H9 (cell line): Measurements from ENCODE around the gene FPGS. TPM values are rescaled to one million over a fixed set of nuclear protein-coding genes. Genes with fewer than 3 reads are reported as not detected.
A peak's percentile ranks its signal among the peaks of the same experiment; 100 is the strongest.

Experiments used
- DNase-seq: peaks from one replicate; pipeline ENCODE4 v3.0.0-alpha.2; 2017
- H2AFZ ChIP-seq: one replicate; pipeline ENCODE4 v1.6.1; 2013; ENCODE audit warnings: mild to moderate bottlenecking, low read length, control low read depth, moderate library complexity
- H2AK5ac ChIP-seq: 2 replicates; pipeline ENCODE4 v1.6.1; 2013; ENCODE audit warnings: low read length, control low read depth, mixed read lengths; ENCODE audit not compliant: insufficient read length
- H2BK120ac ChIP-seq: one replicate; pipeline ENCODE4 v1.6.1; 2013; ENCODE audit warnings: low read depth, mild to moderate bottlenecking, low read length, control low read depth, inconsistent platforms; ENCODE audit not compliant: poor library complexity, severe bottlenecking
- H2BK12ac ChIP-seq: 2 replicates; pipeline ENCODE4 v1.6.1; 2013; ENCODE audit warnings: low read length, control low read depth, mixed read lengths, low read depth; ENCODE audit not compliant: insufficient read length
- H2BK15ac ChIP-seq: 2 replicates; pipeline ENCODE4 v1.6.1; 2013; ENCODE audit warnings: low read depth, low read length, control low read depth
- H2BK20ac ChIP-seq: one replicate; pipeline ENCODE4 v1.6.1; 2013; ENCODE audit warnings: low read depth, mild to moderate bottlenecking, low read length, control low read depth, inconsistent platforms; ENCODE audit not compliant: poor library complexity, severe bottlenecking
- H2BK5ac ChIP-seq: 2 replicates; pipeline ENCODE4 v1.6.1; 2013; ENCODE audit warnings: low read length, control low read depth, mixed read lengths; ENCODE audit not compliant: insufficient read length
- H3K14ac ChIP-seq: 2 replicates; pipeline ENCODE4 v1.6.1; 2013; ENCODE audit warnings: low read length, control low read depth; ENCODE audit not compliant: insufficient read depth
- H3K18ac ChIP-seq: 2 replicates; pipeline ENCODE4 v1.6.1; 2013; ENCODE audit warnings: low read depth, mild to moderate bottlenecking, mixed read lengths, low read length, control low read depth; ENCODE audit not compliant: insufficient read length
- H3K23ac ChIP-seq: 2 replicates; pipeline ENCODE4 v1.6.1; 2013; ENCODE audit warnings: low read length, control low read depth, mixed read lengths, low read depth; ENCODE audit not compliant: insufficient read length
- H3K23me2 ChIP-seq: 2 replicates; pipeline ENCODE4 v1.6.1; 2013; ENCODE audit warnings: low read depth, mild to moderate bottlenecking, mixed read lengths, low read length, control low read depth; ENCODE audit not compliant: insufficient read length, poor library complexity, severe bottlenecking
- H3K27ac ChIP-seq: 2 replicates; pipeline ENCODE4 v1.5.1; 2013; ENCODE audit warnings: low read length, control low read depth, mixed read lengths, low read depth; ENCODE audit not compliant: insufficient read length
- H3K27me3 ChIP-seq: 2 replicates; pipeline ENCODE4 v1.6.1; 2013; ENCODE audit warnings: low read length, control low read depth, inconsistent platforms; ENCODE audit not compliant: insufficient read depth
- H3K4ac ChIP-seq: 2 replicates; pipeline ENCODE4 v1.6.1; 2013; ENCODE audit warnings: low read depth, mild to moderate bottlenecking, control low read depth, inconsistent platforms, low read length, moderate library complexity
- H3K4me1 ChIP-seq: 2 replicates; pipeline ENCODE4 v1.6.1; 2013; ENCODE audit warnings: low read length, control low read depth, inconsistent platforms; ENCODE audit not compliant: insufficient read depth
- H3K4me2 ChIP-seq: 2 replicates; pipeline ENCODE4 v1.6.1; 2013; ENCODE audit warnings: low read length, control low read depth, mixed read lengths; ENCODE audit not compliant: insufficient read length, insufficient read depth
- H3K56ac ChIP-seq: 2 replicates; pipeline ENCODE4 v1.6.1; 2013; ENCODE audit warnings: low read depth, mild to moderate bottlenecking, mixed read lengths, low read length, control low read depth; ENCODE audit not compliant: insufficient read length
- H3K79me1 ChIP-seq: 2 replicates; pipeline ENCODE4 v1.6.1; 2013; ENCODE audit warnings: low read depth, mild to moderate bottlenecking, moderate library complexity, low read length, control low read depth, inconsistent platforms; ENCODE audit not compliant: insufficient read depth, poor library complexity, severe bottlenecking
- H3K79me2 ChIP-seq: 2 replicates; pipeline ENCODE4 v1.6.1; 2013; ENCODE audit warnings: low read length, control low read depth, inconsistent platforms; ENCODE audit not compliant: insufficient read depth
- H3K9ac ChIP-seq: 2 replicates; pipeline ENCODE4 v1.6.1; 2013; ENCODE audit warnings: low read length, control low read depth, mixed read lengths; ENCODE audit not compliant: insufficient read length; ENCODE audit errors: extremely low read depth
- H3K9me3 ChIP-seq: one replicate; pipeline ENCODE4 v1.6.1; 2013; ENCODE audit warnings: low read depth, low read length, inconsistent platforms; ENCODE audit not compliant: control insufficient read depth
- H3T11ph ChIP-seq: one replicate; pipeline ENCODE4 v1.6.1; 2013; ENCODE audit warnings: mild to moderate bottlenecking, low read length, control low read depth, inconsistent platforms
- H4K20me1 ChIP-seq: one replicate; pipeline ENCODE4 v1.6.1; 2013; ENCODE audit not compliant: control insufficient read depth, insufficient read length, insufficient read depth
- H4K5ac ChIP-seq: 2 replicates; pipeline ENCODE4 v1.6.1; 2013; ENCODE audit warnings: low read depth, mild to moderate bottlenecking, mixed read lengths, low read length, control low read depth; ENCODE audit not compliant: insufficient read length
- H4K8ac ChIP-seq: replicated peaks from 2 replicates; pipeline ENCODE4 v1.6.1; 2013; ENCODE audit warnings: low read length, control low read depth, mixed read lengths, low read depth; ENCODE audit not compliant: insufficient read length
- H4K91ac ChIP-seq: 2 replicates; pipeline ENCODE4 v1.6.1; 2013; ENCODE audit warnings: low read depth, mild to moderate bottlenecking, moderate library complexity, mixed read lengths, low read length, control low read depth; ENCODE audit not compliant: insufficient read length
- H3K27ac Mint-ChIP-seq, 3 experiments: 2 replicates in 2 of 3; 3 replicates in 1 of 3; pipeline ENCODE4 v1.8.0; 2020 to 2021; ENCODE audit warnings: mixed read lengths in 3 of 3, mild to moderate bottlenecking in 1 of 3, moderate library complexity in 1 of 3
- H3K27me3 Mint-ChIP-seq: 2 replicates; pipeline ENCODE4 v1.8.0; 2021; ENCODE audit warnings: low read depth, mild to moderate bottlenecking, moderate library complexity, mixed read lengths
- H3K36me3 Mint-ChIP-seq, 3 experiments: 2 replicates in 2 of 3; 3 replicates in 1 of 3; pipeline ENCODE4 v1.8.0; 2020 to 2021; ENCODE audit warnings: low read depth in 3 of 3, mixed read lengths in 3 of 3; ENCODE audit not compliant: insufficient read depth in 1 of 3
- H3K4me1 Mint-ChIP-seq, 2 experiments: 2 replicates each; pipeline ENCODE4 v1.8.0; 2020; ENCODE audit warnings: mixed read lengths in 2 of 2
- H3K4me3 Mint-ChIP-seq, 2 experiments: 2 replicates in 1 of 2; 3 replicates in 1 of 2; pipeline ENCODE4 v1.8.0; 2020 to 2021; ENCODE audit warnings: mild to moderate bottlenecking in 2 of 2, mixed read lengths in 2 of 2, moderate library complexity in 1 of 2
- H3K9me3 Mint-ChIP-seq, 2 experiments: 2 replicates in 1 of 2; 3 replicates in 1 of 2; pipeline ENCODE4 v1.8.0; 2020; ENCODE audit warnings: mild to moderate bottlenecking in 2 of 2, mixed read lengths in 2 of 2, moderate library complexity in 1 of 2
- WGBS: extraction: QIAGEN DNeasy Blood & Tissue Kit; methylation state at CpG from one replicate; pipeline ENCODE4 v1.1.7; 2013; ENCODE audit warnings: missing lambda C conversion rate, low lambda C conversion rate, mixed read lengths; ENCODE audit not compliant: insufficient read length; ENCODE audit errors: extremely low coverage; 5-methylcytosine and 5-hydroxymethylcytosine counted together
- total RNA-seq: library from RNA; stranded (reverse); gene quantifications from 2 replicates; pipeline ENCODE4 v1.2.1, GENCODE V29; 2021
- TF ChIP-seq, protein P1 (sequence below): fragments of 200-600 bp; sonication (generic); conservative IDR thresholded peaks from 3 replicates; pipeline ENCODE4 v1.8.0; 2021; ENCODE audit warnings: antibody characterized with exemption, mild to moderate bottlenecking

Gene FPGS
- total RNA-seq, 1 experiment from 2014 or later, result 68.4 TPM

DNA sequence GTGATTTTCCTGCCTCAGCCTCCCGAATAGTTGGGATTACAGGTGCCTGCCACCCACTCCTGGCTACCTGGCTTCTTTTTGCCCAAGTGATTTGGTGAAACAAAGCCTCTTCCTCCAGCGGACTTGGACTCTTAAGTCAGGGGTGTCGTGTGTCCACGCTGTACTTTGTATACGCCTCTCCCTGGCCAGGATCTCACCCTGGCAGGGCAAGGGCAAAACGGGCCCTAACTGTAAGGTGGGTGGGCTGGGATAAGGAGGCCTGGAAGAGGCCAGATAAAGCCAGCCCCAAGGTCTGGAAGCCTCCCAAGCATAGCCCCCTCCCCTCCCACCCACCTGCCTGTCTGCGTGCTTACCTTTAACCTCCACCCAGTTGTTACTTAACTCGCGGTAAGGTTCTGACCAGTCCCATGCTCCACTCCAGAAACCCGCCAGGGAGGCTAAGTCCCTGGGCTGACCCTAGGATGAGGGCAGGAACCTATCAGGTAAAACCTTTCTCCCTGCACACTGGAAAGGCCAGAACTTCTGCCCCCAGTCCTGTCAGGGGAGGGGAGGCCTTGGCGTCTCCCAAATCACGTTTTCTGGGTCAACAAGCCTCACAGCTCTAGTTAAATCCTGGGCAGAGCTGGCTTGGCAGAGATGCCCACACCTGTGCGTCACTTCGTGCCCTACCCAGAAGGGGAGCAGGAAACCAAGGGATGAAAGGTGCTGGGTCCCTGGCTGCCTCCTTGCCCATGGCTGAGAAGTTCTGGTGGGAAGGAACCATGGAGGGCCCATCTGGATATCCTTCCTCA lies 8.5 kb upstream of the FPGS start:
- Histone ChIP-seq H3K23ac (no peak overlapping the region), H4K8ac (no peak overlapping the region), H3K9ac (no peak overlapping the region), H3K79me1 (no peaks in the 10 kb centered on the region), H3K4ac (no peak overlapping the region), H2BK20ac (no peak overlapping the region), H3K27me3 (no peaks in the 10 kb centered on the region), H2BK120ac (no peak overlapping the region), H4K91ac (no peak overlapping the region), H2AK5ac (no peak overlapping the region), H2BK12ac (no peak overlapping the region), H2AFZ (no peak overlapping the region), H3K27ac (no peak overlapping the region), H3K79me2 (no peaks in the 10 kb centered on the region), H3T11ph (no peak overlapping the region), H3K56ac (no peak overlapping the region), H3K9me3 (no peaks in the 10 kb centered on the region), H3K4me1 (no peaks in the 10 kb centered on the region), H3K4me2 (no peak overlapping the region), H2BK5ac (no peak overlapping the region), H4K20me1 (no peaks in the 10 kb centered on the region), H4K5ac (no peak overlapping the region), H3K23me2 (no peaks in the 10 kb centered on the region), H2BK15ac (no peak overlapping the region), H3K14ac (no peak overlapping the region), H3K18ac (no peak overlapping the region)
- no peak overlapping the region for H3K4me3 Mint-ChIP-seq
- peaks cover 6 to 7% of the 10 kb centered on the region in 2 experiments for H3K4me1 Mint-ChIP-seq
- no peaks in the 10 kb centered on the region for H3K9me3 Mint-ChIP-seq
- H3K27me3 Mint-ChIP-seq, result peaks cover 8% of the 10 kb centered on the region; the same call in 1 of the 2 replicates
- no CpG with 5 or more reads among the region's 14 CpGs for WGBS
- no peak for DNase-seq
- H3K27ac Mint-ChIP-seq, result peak overlapping the region; percentile 35 to 94 (median 85); a peak in 6 of 7 replicates
- peaks cover 18 to 35% (median 32%) of the 10 kb centered on the region in 3 experiments for H3K36me3 Mint-ChIP-seq
- TF ChIP-seq, protein P1, sequence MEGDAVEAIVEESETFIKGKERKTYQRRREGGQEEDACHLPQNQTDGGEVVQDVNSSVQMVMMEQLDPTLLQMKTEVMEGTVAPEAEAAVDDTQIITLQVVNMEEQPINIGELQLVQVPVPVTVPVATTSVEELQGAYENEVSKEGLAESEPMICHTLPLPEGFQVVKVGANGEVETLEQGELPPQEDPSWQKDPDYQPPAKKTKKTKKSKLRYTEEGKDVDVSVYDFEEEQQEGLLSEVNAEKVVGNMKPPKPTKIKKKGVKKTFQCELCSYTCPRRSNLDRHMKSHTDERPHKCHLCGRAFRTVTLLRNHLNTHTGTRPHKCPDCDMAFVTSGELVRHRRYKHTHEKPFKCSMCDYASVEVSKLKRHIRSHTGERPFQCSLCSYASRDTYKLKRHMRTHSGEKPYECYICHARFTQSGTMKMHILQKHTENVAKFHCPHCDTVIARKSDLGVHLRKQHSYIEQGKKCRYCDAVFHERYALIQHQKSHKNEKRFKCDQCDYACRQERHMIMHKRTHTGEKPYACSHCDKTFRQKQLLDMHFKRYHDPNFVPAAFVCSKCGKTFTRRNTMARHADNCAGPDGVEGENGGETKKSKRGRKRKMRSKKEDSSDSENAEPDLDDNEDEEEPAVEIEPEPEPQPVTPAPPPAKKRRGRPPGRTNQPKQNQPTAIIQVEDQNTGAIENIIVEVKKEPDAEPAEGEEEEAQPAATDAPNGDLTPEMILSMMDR, result no peak
